Neural progenitor cell (in vitro differentiated cells): ENCODE measurements around the gene SPTBN4. TPM values are rescaled to one million over a fixed set of nuclear protein-coding genes. Genes with fewer than 3 reads are reported as not detected.

ENCODE experiments used
- DNase-seq: peaks from one replicate; pipeline ENCODE4 v3.0.0-alpha.2; 2016; ENCODE audit warnings: low spot score
- H2AFZ ChIP-seq: fragments of 200-600 bp; sonication (generic); replicated peaks from 2 replicates; pipeline ENCODE4 v1.6.1; 2016; ENCODE audit warnings: antibody characterized with exemption
- H3F3A ChIP-seq: fragments of 200-600 bp; sonication (generic); 2 replicates; pipeline ENCODE4 v1.6.1; 2016; ENCODE audit warnings: antibody characterized with exemption, low read depth
- H3K27ac ChIP-seq: fragments of 200-600 bp; sonication (generic); 2 replicates; pipeline ENCODE4 v1.5.1; 2016; ENCODE audit warnings: mild to moderate bottlenecking
- H3K27me3 ChIP-seq: fragments of 200-600 bp; sonication (generic); 2 replicates; pipeline ENCODE4 v1.6.1; 2016; ENCODE audit warnings: mild to moderate bottlenecking, moderate library complexity
- H3K36me3 ChIP-seq: fragments of 200-600 bp; sonication (generic); 2 replicates; pipeline ENCODE4 v1.5.1; 2016
- H3K4me1 ChIP-seq: fragments of 200-600 bp; sonication (generic); 2 replicates; pipeline ENCODE4 v1.6.1; 2016; ENCODE audit warnings: mixed run types
- H3K4me2 ChIP-seq: fragments of 200-600 bp; sonication (generic); 2 replicates; pipeline ENCODE4 v1.6.1; 2016
- H3K4me3 ChIP-seq: fragments of 200-600 bp; sonication (generic); 2 replicates; pipeline ENCODE4 v1.5.1; 2016
- H3K79me2 ChIP-seq: fragments of 200-600 bp; sonication (generic); 2 replicates; pipeline ENCODE4 v1.6.1; 2016; ENCODE audit warnings: low read depth
- H3K9ac ChIP-seq: fragments of 200-600 bp; sonication (generic); 2 replicates; pipeline ENCODE4 v1.6.1; 2016
- H3K9me3 ChIP-seq: fragments of 200-600 bp; sonication (generic); 2 replicates; pipeline ENCODE4 v1.5.1; 2016; ENCODE audit warnings: low read depth
- H4K20me1 ChIP-seq: fragments of 200-600 bp; sonication (generic); 2 replicates; pipeline ENCODE4 v1.6.1; 2016; ENCODE audit warnings: low read depth
- H3K27ac Mint-ChIP-seq: 3 replicates; pipeline ENCODE4 v1.8.0; 2021; ENCODE audit warnings: mixed read lengths
- H3K27me3 Mint-ChIP-seq: 2 replicates; pipeline ENCODE4 v1.8.0; 2022; ENCODE audit warnings: low read depth, mild to moderate bottlenecking, inconsistent platforms, moderate library complexity, mixed read lengths; ENCODE audit not compliant: insufficient read depth
- H3K36me3 Mint-ChIP-seq: 3 replicates; pipeline ENCODE4 v1.8.0; 2021; ENCODE audit warnings: mixed read lengths
- H3K4me1 Mint-ChIP-seq: 3 replicates; pipeline ENCODE4 v1.8.0; 2021; ENCODE audit warnings: mixed read lengths
- H3K4me3 Mint-ChIP-seq: 3 replicates; pipeline ENCODE4 v1.8.0; 2021; ENCODE audit warnings: mild to moderate bottlenecking, moderate library complexity, mixed read lengths
- H3K9me3 Mint-ChIP-seq: 3 replicates; pipeline ENCODE4 v1.8.0; 2020; ENCODE audit warnings: mixed read lengths
- EZH2 ChIP-seq: fragments of 200-600 bp; sonication (generic); IDR thresholded peaks from 2 replicates; pipeline ENCODE4 v1.6.1; 2017; ENCODE audit warnings: antibody characterized with exemption, mild to moderate bottlenecking, moderate library complexity
- EZH2phosphoT487 ChIP-seq: fragments of 200-600 bp; sonication (generic); IDR thresholded peaks from 2 replicates; pipeline ENCODE4 v1.6.1; 2017; ENCODE audit warnings: antibody characterized with exemption
- total RNA-seq: library from RNA; depleted of rRNA; stranded (reverse); fragments of >200 nt; gene quantifications from 2 replicates; pipeline ENCODE4 v1.2.3, GENCODE V29; 2015; ENCODE audit warnings: low replicate concordance
- TF ChIP-seq, protein P1 (sequence below): fragments of 200-600 bp; sonication (generic); IDR thresholded peaks from 2 replicates; pipeline ENCODE4 v1.5.1; 2017; ENCODE audit warnings: antibody characterized with exemption, mild to moderate bottlenecking

The SPTBN4 gene
- total RNA-seq, 1 donor from 2014 or later: 2.5 TPM

- Histone ChIP-seq H4K20me1 (peaks cover 4% of the 10 kb centered on the region), H3K4me3 (no peak overlapping the region), H3K9me3 (no peaks in the 10 kb centered on the region), H3K9ac (no peak overlapping the region), H3K36me3 (no peaks in the 10 kb centered on the region), H3K27ac (no peak overlapping the region), H3K79me2 (no peaks in the 10 kb centered on the region), H3K27me3 (peaks cover 86% of the 10 kb centered on the region), H3F3A (peaks cover 7% of the 10 kb centered on the region), H3K4me1 (no peaks in the 10 kb centered on the region), H2AFZ (no peak overlapping the region), H3K4me2 (no peak overlapping the region)
- Mint-ChIP-seq H3K4me3 (no peak overlapping the region), H3K27ac (no peak overlapping the region), H3K36me3 (no peaks in the 10 kb centered on the region), H3K4me1 (peaks cover 15% of the 10 kb centered on the region), H3K27me3 (peaks cover 50% of the 10 kb centered on the region), H3K9me3 (peaks cover 5% of the 10 kb centered on the region)
- TF ChIP-seq, protein P1, sequence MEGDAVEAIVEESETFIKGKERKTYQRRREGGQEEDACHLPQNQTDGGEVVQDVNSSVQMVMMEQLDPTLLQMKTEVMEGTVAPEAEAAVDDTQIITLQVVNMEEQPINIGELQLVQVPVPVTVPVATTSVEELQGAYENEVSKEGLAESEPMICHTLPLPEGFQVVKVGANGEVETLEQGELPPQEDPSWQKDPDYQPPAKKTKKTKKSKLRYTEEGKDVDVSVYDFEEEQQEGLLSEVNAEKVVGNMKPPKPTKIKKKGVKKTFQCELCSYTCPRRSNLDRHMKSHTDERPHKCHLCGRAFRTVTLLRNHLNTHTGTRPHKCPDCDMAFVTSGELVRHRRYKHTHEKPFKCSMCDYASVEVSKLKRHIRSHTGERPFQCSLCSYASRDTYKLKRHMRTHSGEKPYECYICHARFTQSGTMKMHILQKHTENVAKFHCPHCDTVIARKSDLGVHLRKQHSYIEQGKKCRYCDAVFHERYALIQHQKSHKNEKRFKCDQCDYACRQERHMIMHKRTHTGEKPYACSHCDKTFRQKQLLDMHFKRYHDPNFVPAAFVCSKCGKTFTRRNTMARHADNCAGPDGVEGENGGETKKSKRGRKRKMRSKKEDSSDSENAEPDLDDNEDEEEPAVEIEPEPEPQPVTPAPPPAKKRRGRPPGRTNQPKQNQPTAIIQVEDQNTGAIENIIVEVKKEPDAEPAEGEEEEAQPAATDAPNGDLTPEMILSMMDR: no peak
- TF ChIP-seq EZH2 (no peak), EZH2phosphoT487 (no peak)
- DNase-seq: no peak
Observed at GRCh38 chr19:40510526-40511115, 43.8 kb downstream of the SPTBN4 start.

- no peak overlapping the region for H3K27ac Mint-ChIP-seq
- H3K9me3 ChIP-seq: no peaks in the 10 kb centered on the region
- no peak overlapping the region for H3K4me2 ChIP-seq
- no peaks in the 10 kb centered on the region for H3K36me3 Mint-ChIP-seq
- H3K27me3 ChIP-seq: peaks cover 86% of the 10 kb centered on the region
- H3K4me1 ChIP-seq: no peaks in the 10 kb centered on the region
- no peaks in the 10 kb centered on the region for H3K79me2 ChIP-seq
- H2AFZ ChIP-seq: no peak overlapping the region
- peaks cover 15% of the 10 kb centered on the region for H3K4me1 Mint-ChIP-seq
- peaks cover 4% of the 10 kb centered on the region for H4K20me1 ChIP-seq
- H3K27me3 Mint-ChIP-seq: peaks cover 51% of the 10 kb centered on the region
- no peak for DNase-seq
- no peak for TF ChIP-seq EZH2
- no peak overlapping the region for H3K9ac ChIP-seq
- no peak overlapping the region for H3K4me3 ChIP-seq
- H3K4me3 Mint-ChIP-seq: no peak overlapping the region
- no peaks in the 10 kb centered on the region for H3K36me3 ChIP-seq
- H3K9me3 Mint-ChIP-seq: peaks cover 5% of the 10 kb centered on the region
- H3F3A ChIP-seq: peaks cover 7% of the 10 kb centered on the region
- H3K27ac ChIP-seq: no peak overlapping the region
Observed at GRCh38 chr19:40511487-40511886, 44.7 kb downstream of the SPTBN4 start.

- Mint-ChIP-seq H3K4me1 (peaks cover 15% of the 10 kb centered on the region), H3K4me3 (peak overlapping the region; percentile 71), H3K9me3 (peaks cover 5% of the 10 kb centered on the region), H3K27me3 (peaks cover 56% of the 10 kb centered on the region), H3K27ac (no peak overlapping the region), H3K36me3 (no peaks in the 10 kb centered on the region)
- TF ChIP-seq EZH2 (no peak), EZH2phosphoT487 (no peak)
- TF ChIP-seq, protein P1: no peak
- no peak for DNase-seq
- H3K27me3 ChIP-seq: peaks cover 87% of the 10 kb centered on the region
- no peaks in the 10 kb centered on the region for H3K36me3 ChIP-seq
- no peaks in the 10 kb centered on the region for H3K79me2 ChIP-seq
- no peak overlapping the region for H2AFZ ChIP-seq
- no peak overlapping the region for H3K9ac ChIP-seq
- H3K4me1 ChIP-seq: no peaks in the 10 kb centered on the region
- no peak overlapping the region for H3K4me2 ChIP-seq
- no peak overlapping the region for H3K27ac ChIP-seq
- peaks cover 7% of the 10 kb centered on the region for H3F3A ChIP-seq
- H3K4me3 ChIP-seq: no peak overlapping the region
- no peaks in the 10 kb centered on the region for H3K9me3 ChIP-seq
- H4K20me1 ChIP-seq: peaks cover 4% of the 10 kb centered on the region
Observed at GRCh38 chr19:40512110-40512472, 45.3 kb downstream of the SPTBN4 start.

DNA sequence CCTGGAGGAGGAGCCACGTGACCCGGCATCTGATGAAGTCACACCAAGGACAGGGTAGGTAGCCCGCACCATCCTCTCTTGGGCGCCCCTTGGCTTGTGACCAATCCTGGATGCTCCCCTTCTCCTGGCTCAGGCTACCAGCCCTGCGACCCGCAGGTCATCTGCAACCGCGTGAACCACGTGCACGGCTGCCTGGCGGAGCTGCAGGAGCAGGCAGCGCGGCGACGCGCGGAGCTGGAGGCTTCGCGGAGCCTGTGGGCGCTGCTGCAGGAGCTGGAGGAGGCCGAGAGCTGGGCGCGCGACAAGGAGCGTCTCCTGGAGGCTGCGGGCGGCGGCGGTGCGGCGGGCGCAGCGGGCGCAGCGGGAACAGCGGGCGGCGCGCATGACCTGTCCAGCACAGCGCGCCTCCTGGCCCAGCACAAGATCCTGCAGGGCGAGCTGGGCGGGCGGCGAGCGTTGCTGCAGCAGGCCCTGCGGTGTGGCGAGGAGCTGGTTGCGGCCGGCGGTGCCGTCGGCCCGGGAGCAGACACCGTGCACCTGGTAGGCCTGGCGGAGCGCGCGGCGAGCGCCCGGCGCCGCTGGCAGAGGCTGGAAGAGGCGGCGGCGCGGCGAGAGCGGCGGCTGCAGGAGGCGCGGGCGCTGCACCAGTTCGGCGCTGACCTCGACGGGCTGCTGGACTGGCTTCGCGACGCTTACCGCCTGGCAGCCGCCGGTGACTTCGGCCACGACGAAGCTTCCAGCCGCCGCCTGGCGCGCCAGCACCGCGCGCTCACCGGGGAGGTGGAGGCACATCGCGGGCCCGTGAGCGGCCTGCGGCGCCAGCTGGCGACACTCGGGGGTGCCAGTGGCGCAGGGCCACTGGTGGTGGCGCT is 45.9 kb downstream of the SPTBN4 start:
- no peaks in the 10 kb centered on the region for H3K9me3 ChIP-seq
- peaks cover 7% of the 10 kb centered on the region for H3F3A ChIP-seq
- H3K79me2 ChIP-seq: no peaks in the 10 kb centered on the region
- no peak overlapping the region for H3K27ac ChIP-seq
- H3K36me3 ChIP-seq: no peaks in the 10 kb centered on the region
- peaks cover 4% of the 10 kb centered on the region for H4K20me1 ChIP-seq
- Mint-ChIP-seq H3K4me1 (peaks cover 15% of the 10 kb centered on the region), H3K9me3 (peaks cover 5% of the 10 kb centered on the region), H3K27ac (no peak overlapping the region), H3K36me3 (no peaks in the 10 kb centered on the region), H3K27me3 (peaks cover 60% of the 10 kb centered on the region), H3K4me3 (peak overlapping the region; percentile 71)
- peak overlapping the region; percentile 33 for H3K4me3 ChIP-seq
- H3K27me3 ChIP-seq: peaks cover 94% of the 10 kb centered on the region
- TF ChIP-seq EZH2 (peak; percentile 88), EZH2phosphoT487 (peak; percentile 60)
- TF ChIP-seq, protein P1: no peak
- H2AFZ ChIP-seq: peak overlapping the region; percentile 79
- no peaks in the 10 kb centered on the region for H3K4me1 ChIP-seq
- no peak overlapping the region for H3K9ac ChIP-seq
- DNase-seq: peak; percentile 81
- peak overlapping the region; percentile 78 for H3K4me2 ChIP-seq
